ENCODE results near the gene C1QL3. TPM values are rescaled to one million over a fixed set of nuclear protein-coding genes. Genes with fewer than 3 reads are reported as not detected.

C1QL3 gene
- total and polyA plus RNA-seq, 2 donors = 0.05 TPM; not detected in 1

GRCh38 chr10:16477757-16478156 is 43.9 kb downstream of the C1QL3 start:
- no peaks in the 10 kb centered on the region for H3K4me1 ChIP-seq (ENCODE audit: control insufficient read depth in 2 of 2, insufficient read depth in 2 of 2, low read length in 2 of 2)
- no peaks in the 10 kb centered on the region for H3K9me3 ChIP-seq (ENCODE audit: control insufficient read depth in 2 of 2, insufficient read depth in 1 of 2, low read length in 1 of 2)
- no peak overlapping the region for H3K27ac ChIP-seq (ENCODE audit: low read depth in 1 of 2, low read length in 1 of 2)
- no peak overlapping the region for H3K4me3 ChIP-seq (ENCODE audit: low read length in 2 of 2)
- WGBS = 94% methylated on average over 1 of the region's 1 CpG
- H3K27me3 ChIP-seq (ENCODE audit: control insufficient read depth in 2 of 2, insufficient read depth in 1 of 2, low read length in 1 of 2) = no peaks in the 10 kb centered on the region
- no peaks in the 10 kb centered on the region for H3K36me3 ChIP-seq (ENCODE audit: control insufficient read depth in 2 of 2, insufficient read depth in 2 of 2, low read length in 1 of 2)
- DNase-seq (ENCODE audit: low read depth in 6 of 9, low spot score in 9 of 9) = no peak

GRCh38 chr10:16472828-16473227 is 48.9 kb downstream of the C1QL3 start:
- H3K4me1 ChIP-seq (ENCODE audit: control insufficient read depth in 2 of 2, insufficient read depth in 2 of 2, low read length in 2 of 2) = no peaks in the 10 kb centered on the region
- no peaks in the 10 kb centered on the region for H3K27me3 ChIP-seq (ENCODE audit: control insufficient read depth in 2 of 2, insufficient read depth in 1 of 2, low read length in 1 of 2)
- no peak overlapping the region for H3K4me3 ChIP-seq (ENCODE audit: low read length in 2 of 2)
- H3K9me3 ChIP-seq (ENCODE audit: control insufficient read depth in 2 of 2, insufficient read depth in 1 of 2, low read length in 1 of 2) = no peaks in the 10 kb centered on the region
- no peaks in the 10 kb centered on the region for H3K36me3 ChIP-seq (ENCODE audit: control insufficient read depth in 2 of 2, insufficient read depth in 2 of 2, low read length in 1 of 2)
- 89% methylated on average over 3 of the region's 3 CpGs for WGBS
- no peak for DNase-seq (ENCODE audit: low read depth in 6 of 9, low spot score in 9 of 9)
- H3K27ac ChIP-seq (ENCODE audit: low read depth in 1 of 2, low read length in 1 of 2) = no peak overlapping the region

GRCh38 chr10:16470747-16471146 is 50.9 kb downstream of the C1QL3 start:
- DNase-seq (ENCODE audit: low read depth in 6 of 9, low spot score in 9 of 9) = peak in 1 of 9 donors; percentile 4
- WGBS = 39% methylated on average over 5 of the region's 5 CpGs
- Histone ChIP-seq H3K4me1 (ENCODE audit: control insufficient read depth in 2 of 2, insufficient read depth in 2 of 2, low read length in 2 of 2) (no peaks in the 10 kb centered on the region), H3K36me3 (ENCODE audit: control insufficient read depth in 2 of 2, insufficient read depth in 2 of 2, low read length in 1 of 2) (no peaks in the 10 kb centered on the region), H3K27me3 (ENCODE audit: control insufficient read depth in 2 of 2, insufficient read depth in 1 of 2, low read length in 1 of 2) (no peaks in the 10 kb centered on the region), H3K9me3 (ENCODE audit: control insufficient read depth in 2 of 2, insufficient read depth in 1 of 2, low read length in 1 of 2) (no peaks in the 10 kb centered on the region), H3K27ac (ENCODE audit: low read depth in 1 of 2, low read length in 1 of 2) (no peak overlapping the region), H3K4me3 (ENCODE audit: low read length in 2 of 2) (no peak overlapping the region)

GRCh38 chr10:16466001-16466400 is 55.7 kb downstream of the C1QL3 start:
- no peak for DNase-seq (ENCODE audit: low read depth in 6 of 9, low spot score in 9 of 9)
- WGBS = 97% methylated on average over 1 of the region's 1 CpG
- Histone ChIP-seq H3K4me1 (ENCODE audit: control insufficient read depth in 2 of 2, insufficient read depth in 2 of 2, low read length in 2 of 2) (no peaks in the 10 kb centered on the region), H3K27me3 (ENCODE audit: control insufficient read depth in 2 of 2, insufficient read depth in 1 of 2, low read length in 1 of 2) (no peaks in the 10 kb centered on the region), H3K4me3 (ENCODE audit: low read length in 2 of 2) (no peak overlapping the region), H3K36me3 (ENCODE audit: control insufficient read depth in 2 of 2, insufficient read depth in 2 of 2, low read length in 1 of 2) (no peaks in the 10 kb centered on the region), H3K27ac (ENCODE audit: low read depth in 1 of 2, low read length in 1 of 2) (no peak overlapping the region), H3K9me3 (ENCODE audit: control insufficient read depth in 2 of 2, insufficient read depth in 1 of 2, low read length in 1 of 2) (no peaks in the 10 kb centered on the region)

Other genes starting within 250 kb of the C1QL3 start
- 15.5 TPM for gene PTER, start 84.9 kb downstream of the C1QL3 start, total RNA-seq
- gene PTER, start 84.9 kb downstream of the C1QL3 start, polyA plus RNA-seq = 5.1 TPM

All from thymus (tissue), 11 donors.